ENCODE measurements around the gene TULP3.

The TULP3 gene

GRCh38 chr12:2970744-2971143 lies 80.1 kb downstream of the TULP3 start:
- DNase-seq (ENCODE audit: low read depth): no peak

GRCh38 chr12:2973566-2973965 lies 82.9 kb downstream of the TULP3 start:
- no peak for DNase-seq (ENCODE audit: low read depth)

GRCh38 chr12:2974560-2974971 lies 83.9 kb downstream of the TULP3 start:
- DNase-seq (ENCODE audit: low read depth): no peak

- DNase-seq (ENCODE audit: low read depth): no peak
These were observed 85.9 kb downstream of the TULP3 start for GRCh38 chr12:2976581-2976996.

GRCh38 chr12:2977776-2978175 lies 87.1 kb downstream of the TULP3 start:
- no peak for DNase-seq (ENCODE audit: low read depth)

GRCh38 chr12:2979806-2980205 lies 89.1 kb downstream of the TULP3 start:
- no peak for DNase-seq (ENCODE audit: low read depth)

- no peak for DNase-seq (ENCODE audit: low read depth)
These were observed 89.9 kb downstream of the TULP3 start for GRCh38 chr12:2980630-2981029.

- DNase-seq (ENCODE audit: low read depth): no peak
These were observed 91.7 kb downstream of the TULP3 start for GRCh38 chr12:2982361-2982760.

GRCh38 chr12:2984249-2984648 lies 93.6 kb downstream of the TULP3 start:
- DNase-seq (ENCODE audit: low read depth): no peak

- no peak for DNase-seq (ENCODE audit: low read depth)
These were observed 94.0 kb downstream of the TULP3 start for GRCh38 chr12:2984698-2985097.

GRCh38 chr12:2986876-2987275 lies 96.2 kb downstream of the TULP3 start:
- no peak for DNase-seq (ENCODE audit: low read depth)

GRCh38 chr12:2988494-2988893 lies 97.8 kb downstream of the TULP3 start:
- no peak for DNase-seq (ENCODE audit: low read depth)
